Limb (tissue), 2 donors: ENCODE results near the gene RPRD1A.
"Not testable (repeated sequence)": the region's sequence is repeated elsewhere in the genome, so short reads cannot be mapped to it uniquely, and the experiment has no call there.

Source experiments
- DNase-seq, 2 donors: peaks; one replicate each; pipeline ENCODE4 v3.0.0-alpha.2; 2016; ENCODE audit errors: extremely low spot score in 2 of 2

The RPRD1A gene

GRCh38 chr18:36031903-36032302 is 35.5 kb downstream of the RPRD1A start:
- DNase-seq, result no peak

- no peak for DNase-seq
Measured at GRCh38 chr18:36031407-36031806, 36.0 kb downstream of the RPRD1A start.

DNA sequence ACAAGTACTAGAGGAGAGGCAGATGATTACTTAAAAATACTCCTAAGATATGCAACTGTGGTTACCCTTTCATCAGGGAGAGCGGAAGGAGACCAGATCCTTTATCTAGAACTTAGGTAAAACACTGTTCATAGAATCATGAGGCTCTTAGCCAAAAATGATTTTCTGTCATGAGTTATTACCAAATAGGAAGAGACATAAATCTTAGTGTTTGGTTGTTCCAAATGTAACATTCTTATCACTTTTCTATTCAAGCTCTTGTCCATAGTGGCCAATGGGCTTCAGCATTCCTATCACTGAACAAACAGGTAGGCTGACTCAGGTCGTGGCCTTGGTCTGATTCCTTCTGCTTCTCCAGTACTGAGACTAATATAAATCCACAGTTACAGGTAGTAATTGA is 38.5 kb downstream of the RPRD1A start:
- no peak for DNase-seq

DNA sequence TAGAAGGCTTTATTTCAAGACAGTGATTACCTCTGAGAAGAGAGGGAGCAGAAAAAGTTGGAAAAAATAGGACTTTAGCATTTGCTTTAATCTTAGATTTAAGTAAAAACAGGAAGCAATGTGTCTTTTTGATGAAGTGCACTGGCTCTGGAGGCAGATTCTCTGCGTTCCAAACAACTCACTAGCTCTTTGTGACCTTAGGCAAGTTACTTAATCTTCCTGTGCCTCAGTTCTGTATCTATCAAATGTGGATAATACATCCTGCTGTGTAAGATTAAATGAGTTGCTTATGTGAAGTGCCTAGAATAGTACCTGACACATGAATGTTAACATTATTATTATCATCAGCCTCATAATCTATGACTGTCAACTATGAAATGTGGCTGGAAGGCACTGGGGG is 42.3 kb downstream of the RPRD1A start:
- no peak for DNase-seq

DNA sequence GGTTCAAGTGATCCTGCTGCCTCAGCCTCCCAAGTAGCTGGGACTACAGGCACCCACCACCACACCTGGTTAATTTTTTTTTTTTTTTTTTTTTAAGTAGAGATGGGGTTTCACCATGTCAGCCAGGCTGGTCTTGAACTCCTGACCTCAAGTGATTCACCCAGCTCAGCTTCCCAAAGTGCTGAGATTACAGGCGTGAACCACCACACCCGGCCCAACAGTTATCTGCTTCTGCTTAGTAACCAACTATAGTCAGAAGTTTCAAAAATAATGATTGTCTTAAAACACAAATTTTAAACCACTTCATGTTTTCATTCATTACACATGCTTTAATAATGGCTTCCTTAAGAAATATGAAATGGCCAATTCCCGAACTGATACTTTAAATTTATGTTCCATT is 43.1 kb downstream of the RPRD1A start:
- not testable (repeated sequence) for DNase-seq

DNA sequence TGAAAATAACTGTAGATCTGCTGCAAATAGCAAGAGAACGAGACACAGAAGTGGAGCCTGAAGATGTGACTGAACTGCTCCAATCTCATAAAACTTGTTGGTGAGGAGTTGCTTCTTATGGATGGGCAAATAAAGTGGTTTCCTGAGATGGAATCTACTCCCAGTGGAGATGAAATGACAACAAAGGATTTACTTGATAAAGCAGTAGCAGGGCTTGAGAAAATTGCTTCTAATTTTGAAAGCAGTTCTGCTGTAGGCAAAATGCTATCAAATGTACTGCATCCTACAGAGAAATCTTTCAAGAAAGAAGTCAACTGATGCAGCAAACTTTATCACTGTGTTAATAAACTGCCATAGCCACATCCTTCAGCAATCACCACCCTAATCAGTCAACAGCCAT is 44.0 kb downstream of the RPRD1A start:
- no peak for DNase-seq

DNA sequence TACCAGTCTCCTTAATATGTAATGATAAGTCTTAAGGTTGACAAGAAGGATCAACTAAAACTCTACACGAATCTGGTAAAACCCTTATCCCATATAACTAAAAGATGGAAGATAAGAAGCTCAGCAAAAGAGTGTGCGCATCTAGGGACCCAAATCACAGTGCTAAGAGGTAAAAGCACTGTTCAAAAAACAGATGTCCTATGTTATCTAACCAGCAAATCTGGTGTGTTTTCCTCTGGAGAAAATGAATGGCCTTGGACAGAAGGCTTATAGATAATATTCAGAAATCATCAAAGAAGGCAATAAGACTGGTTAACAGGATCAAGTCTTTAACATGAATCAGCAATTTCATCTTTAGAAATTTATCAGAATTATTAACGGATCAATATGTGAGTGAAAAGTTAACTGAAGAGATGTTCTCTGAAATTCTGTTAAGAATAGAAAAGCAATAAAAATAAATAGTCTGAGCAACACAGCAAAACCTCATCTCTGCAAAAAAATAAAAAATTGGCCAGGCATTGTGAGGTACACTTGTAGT is 47.1 kb downstream of the RPRD1A start:
- no peak for DNase-seq

GRCh38 chr18:36017232-36017631 is 50.1 kb downstream of the RPRD1A start:
- no peak for DNase-seq

GRCh38 chr18:36015629-36016028 is 51.7 kb downstream of the RPRD1A start:
- no peak for DNase-seq

- no peak for DNase-seq
Measured at GRCh38 chr18:36012891-36013290, 54.5 kb downstream of the RPRD1A start.

DNA sequence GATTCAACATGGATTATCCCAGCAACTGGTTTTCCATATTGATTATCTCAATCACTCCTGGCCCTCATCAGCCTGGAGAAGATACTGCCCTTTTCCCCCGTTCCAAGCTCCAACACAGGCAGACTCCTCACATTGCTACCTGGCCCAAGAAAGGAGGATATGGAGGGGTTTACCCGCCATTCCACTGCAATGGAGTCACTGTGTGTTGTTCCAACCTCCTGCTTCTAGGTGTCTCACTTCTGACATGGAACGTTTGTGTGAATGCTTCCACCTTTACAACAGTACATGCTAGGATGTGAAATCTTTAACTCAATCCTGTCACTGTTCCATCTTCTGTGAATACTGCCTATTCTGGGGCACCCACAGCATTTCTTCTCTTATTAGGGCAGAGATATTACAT is 58.1 kb downstream of the RPRD1A start:
- no peak for DNase-seq

DNA sequence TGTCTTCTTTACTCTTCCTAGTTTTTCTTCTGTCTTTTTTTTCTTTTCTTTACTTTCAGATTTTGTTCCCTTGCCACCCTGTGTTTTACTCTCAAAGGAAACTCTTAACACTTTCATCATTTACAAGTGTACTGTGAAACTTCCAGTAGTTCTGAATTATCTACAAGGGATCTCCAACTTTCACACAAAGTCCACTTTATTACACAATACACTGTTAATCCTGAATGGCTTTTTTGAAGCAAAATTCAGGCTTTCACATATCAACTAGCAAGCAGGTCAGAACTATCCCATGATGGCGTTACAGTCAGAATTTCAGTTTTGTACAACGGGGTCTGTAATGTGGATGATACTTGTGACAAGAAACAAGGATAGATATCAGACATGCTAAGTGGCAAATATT is 60.4 kb downstream of the RPRD1A start:
- DNase-seq, result no peak

DNA sequence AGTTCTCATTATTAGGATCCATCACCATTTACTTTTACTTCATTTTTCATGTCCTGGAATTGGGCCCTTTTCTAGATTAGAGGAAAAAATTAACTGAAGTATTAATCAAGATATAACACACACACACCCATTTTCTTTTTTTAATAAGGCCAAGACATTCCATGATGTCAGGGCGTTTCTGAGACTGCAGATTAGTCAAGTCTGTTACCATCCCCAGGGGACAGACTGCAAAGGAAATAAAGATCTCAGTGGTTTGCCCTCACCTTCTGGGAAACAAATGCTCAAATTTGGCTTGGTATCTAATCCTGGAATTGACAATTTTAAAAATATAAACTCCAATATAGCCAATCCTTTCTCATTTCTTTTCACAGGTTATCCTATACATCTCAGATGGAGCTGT is 67.4 kb downstream of the RPRD1A start:
- no peak for DNase-seq

GRCh38 chr18:35998967-35999366 is 68.4 kb downstream of the RPRD1A start:
- no peak for DNase-seq

DNA sequence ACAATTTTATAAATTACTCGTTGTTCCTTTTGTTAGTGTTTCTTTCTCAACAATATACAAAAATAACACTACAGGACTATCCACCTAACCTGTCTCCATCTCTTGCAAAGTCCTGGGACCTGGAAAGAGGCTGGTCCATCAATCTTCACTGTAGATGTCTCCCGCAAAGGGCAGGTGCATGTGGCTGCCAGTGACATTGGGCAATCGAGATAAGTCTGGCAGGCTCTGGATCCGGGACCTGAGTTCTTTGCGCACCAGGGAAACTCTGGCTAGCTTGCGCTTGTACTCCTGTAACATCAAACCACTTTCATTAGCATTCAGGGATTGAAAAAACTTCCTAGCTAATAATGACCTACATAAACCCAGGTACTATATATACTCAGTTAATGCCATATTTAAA is 74.3 kb downstream of the RPRD1A start:
- no peak for DNase-seq

GRCh38 chr18:35991696-35992095 is 75.7 kb downstream of the RPRD1A start:
- DNase-seq, result no peak

GRCh38 chr18:35983818-35984217 is 83.5 kb downstream of the RPRD1A start:
- DNase-seq, result no peak

GRCh38 chr18:35983147-35983546 is 84.2 kb downstream of the RPRD1A start:
- no peak for DNase-seq

- DNase-seq, result peak in 1 of 2 donors; percentile 15
Measured at GRCh38 chr18:35982409-35983114, 84.8 kb downstream of the RPRD1A start.

DNA sequence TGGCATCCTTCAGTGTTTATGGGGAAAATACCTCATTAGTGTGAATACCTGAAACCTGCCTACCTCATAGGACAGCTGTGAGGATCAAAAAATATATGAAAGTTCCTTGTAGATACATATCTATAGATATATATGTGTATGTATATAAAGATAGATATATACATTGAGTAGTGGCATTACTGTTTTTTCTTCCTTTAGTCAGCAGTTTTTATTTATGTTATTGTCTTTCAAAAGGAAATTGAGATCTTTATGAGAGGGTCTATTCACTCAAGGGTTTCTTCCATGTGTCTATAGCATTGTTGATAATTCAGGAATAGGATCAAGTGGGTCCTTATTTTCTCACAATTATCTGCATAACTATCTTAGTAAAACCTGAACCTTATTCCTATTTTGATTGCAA is 88.2 kb downstream of the RPRD1A start:
- no peak for DNase-seq

DNA sequence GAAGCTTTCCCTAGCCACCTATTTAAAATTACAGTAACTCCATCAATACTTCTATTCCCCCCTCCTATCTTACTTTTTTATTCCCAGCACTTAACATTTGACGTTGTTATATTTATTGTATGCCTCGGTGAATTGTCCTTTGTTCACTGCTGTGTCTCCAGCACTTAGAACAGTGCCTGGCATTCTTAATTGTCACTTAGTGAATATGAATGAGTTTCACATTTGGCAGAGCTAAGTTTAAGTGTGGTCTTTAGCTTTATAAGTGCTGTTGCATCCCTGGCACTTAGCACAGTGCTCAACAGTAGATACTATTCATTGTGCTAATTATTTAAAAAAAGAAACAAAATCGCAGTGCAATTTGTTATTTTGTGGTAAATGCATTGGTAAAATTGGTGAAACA is 93.2 kb downstream of the RPRD1A start:
- no peak for DNase-seq

DNA sequence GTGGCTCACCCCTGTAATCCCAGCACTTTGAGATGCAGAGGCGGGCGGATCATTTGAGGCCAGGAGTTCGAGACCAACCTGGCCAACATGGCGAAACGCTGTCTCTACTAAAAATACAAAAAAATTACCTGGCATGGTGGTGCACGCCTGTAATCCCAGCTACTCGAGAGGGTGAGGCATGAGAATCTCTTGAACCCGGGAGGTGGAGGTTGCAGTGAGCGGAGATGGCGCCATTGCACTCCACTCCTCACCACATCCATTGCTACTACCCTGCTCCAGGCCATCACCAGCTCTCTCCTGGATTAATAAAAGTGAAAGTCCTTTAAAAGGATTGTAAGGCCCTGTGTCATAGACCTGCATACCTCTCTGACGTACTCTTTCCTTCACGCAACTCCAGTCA is 93.7 kb downstream of the RPRD1A start:
- DNase-seq, result no peak

DNA sequence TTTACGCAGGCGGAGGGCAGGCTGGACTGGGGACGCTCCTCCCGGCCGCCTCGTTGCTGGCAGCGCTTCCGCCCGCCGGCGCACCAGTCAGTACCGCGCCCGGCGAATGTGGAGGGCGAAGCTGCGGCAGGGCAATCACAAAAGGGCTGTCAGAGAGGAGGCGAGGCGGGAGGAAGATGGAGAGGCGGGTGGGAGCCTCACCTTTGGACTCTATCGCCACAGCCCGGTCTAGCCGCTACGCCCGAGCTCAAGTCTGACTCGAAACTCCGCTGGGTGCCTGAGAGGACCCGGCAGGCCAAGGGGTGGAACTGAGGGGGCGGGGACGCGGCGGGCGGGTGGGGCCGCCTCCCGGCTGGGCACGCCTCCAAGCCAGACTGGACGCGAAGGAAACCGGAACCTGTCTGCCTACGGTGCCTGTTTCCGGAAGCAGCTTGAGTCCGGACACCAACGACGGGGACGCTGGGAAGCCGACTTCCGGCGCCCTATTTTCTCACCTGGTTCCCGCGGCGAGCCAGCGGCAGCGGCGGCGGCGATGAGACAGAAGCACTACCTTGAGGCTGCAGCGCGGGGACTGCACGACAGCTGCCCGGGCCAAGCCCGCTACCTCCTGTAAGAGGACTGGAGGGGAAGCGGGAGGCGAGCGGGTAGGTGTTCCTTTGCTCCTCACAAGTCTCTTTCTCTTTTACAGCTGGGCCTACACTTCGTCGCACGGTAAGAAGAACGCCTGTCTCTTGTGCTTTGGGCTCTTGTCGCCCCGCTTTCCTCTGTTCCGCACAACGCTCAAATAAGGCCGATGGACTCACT is 95.0 kb downstream of the RPRD1A start, which contains the start of gene RMP24:
Gene RMP24, plus strand, starts transcription at position 483 of the 804 bp plus-strand sequence.
- peak; percentile 93 to 98 for DNase-seq
